ENCODE data around the gene TNFRSF14. TPM values are rescaled to one million over a fixed set of nuclear protein-coding genes. Genes with fewer than 3 reads are reported as not detected.

The TNFRSF14 gene
- total and polyA plus RNA-seq, 9 of the 15 experiments (the other 6 are each of a cell fraction or from before 2014, with no cell fraction given) = 0.11 to 2.3 (median 0.68) TPM; not detected in 2

DNA sequence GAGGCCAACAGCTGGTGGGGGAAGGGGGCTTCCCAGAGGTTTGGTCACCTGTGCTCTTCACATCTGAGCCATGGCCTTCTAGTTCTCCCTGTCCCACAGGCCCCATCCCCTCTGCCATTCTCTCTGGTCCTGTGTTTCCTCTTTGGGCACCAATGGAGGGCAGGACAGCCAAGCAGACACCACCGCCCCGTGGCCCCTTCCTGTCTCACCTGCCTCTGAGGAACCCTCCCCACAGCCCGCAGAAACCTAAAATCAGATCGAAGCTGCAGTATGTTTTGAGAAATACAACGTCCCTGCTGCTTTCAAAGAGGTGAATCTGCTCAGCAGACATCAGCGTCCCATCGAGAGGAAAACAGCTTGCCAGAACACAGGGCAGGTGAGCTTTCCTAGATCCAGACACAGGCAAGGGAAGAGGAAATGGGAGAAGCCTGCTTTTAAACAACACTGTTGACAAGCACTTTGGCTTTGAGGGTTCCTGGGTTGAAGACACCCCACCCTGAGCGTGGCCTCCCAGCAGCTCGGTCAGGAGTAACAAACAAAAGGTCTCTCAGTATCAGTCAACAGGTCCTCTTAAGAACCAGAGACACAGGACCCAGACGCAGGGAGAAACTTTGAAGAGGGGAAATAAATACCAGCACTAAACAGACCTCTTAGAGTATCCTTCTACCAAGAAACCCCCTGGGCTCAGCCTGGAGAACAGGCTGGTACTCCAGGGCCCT is 32.1 kb upstream of the TNFRSF14 start:
- no peak for DNase-seq (ENCODE audit: extremely low read depth in 1 of 4, low spot score in 3 of 4)
- TF ChIP-seq, protein P1, sequence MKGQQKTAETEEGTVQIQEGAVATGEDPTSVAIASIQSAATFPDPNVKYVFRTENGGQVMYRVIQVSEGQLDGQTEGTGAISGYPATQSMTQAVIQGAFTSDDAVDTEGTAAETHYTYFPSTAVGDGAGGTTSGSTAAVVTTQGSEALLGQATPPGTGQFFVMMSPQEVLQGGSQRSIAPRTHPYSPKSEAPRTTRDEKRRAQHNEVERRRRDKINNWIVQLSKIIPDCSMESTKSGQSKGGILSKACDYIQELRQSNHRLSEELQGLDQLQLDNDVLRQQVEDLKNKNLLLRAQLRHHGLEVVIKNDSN (CRISPR knock-in tag; IDR thresholded peaks at IDR 0.05) = no peak
- peak; percentile 26; the same call in 1 of the 2 replicates for TF ChIP-seq RBFOX2 (IDR thresholded peaks at IDR 0.05; ENCODE audit: low read depth, low read length)
- TF ChIP-seq ZNF277 (CRISPR knock-in tag; IDR thresholded peaks at IDR 0.05; ENCODE audit: borderline replicate concordance) = no peak
- ATAC-seq = no peak
- H3K36me3 ChIP-seq (ENCODE audit: control insufficient read depth, insufficient read depth, low read length) = peaks cover 61% of the 10 kb centered on the region
- peak overlapping the region; percentile 92 to 97; a peak in 3 of 4 replicates for H3K9ac ChIP-seq (ENCODE audit: insufficient read depth in 1 of 2, low read depth in 2 of 2, low read length in 2 of 2)
- no peak overlapping the region; the same call in 2 of the 3 replicates for H3K27ac ChIP-seq (ENCODE audit: extremely low read depth, low read depth, low read length)
- peaks cover 24 to 62% of the 10 kb centered on the region in 2 experiments; a peak in 4 of 5 replicates for H3K4me1 ChIP-seq (replicated peaks in 1 of 2; ENCODE audit: control insufficient read depth in 2 of 2, insufficient read depth in 2 of 2, low read length in 2 of 2)
- intact Hi-C loops (cut with micrococcal nuclease) (no loop called here), in situ Hi-C loops (cut with MboI) (no loop called here)
- H4K20me1 ChIP-seq (replicated peaks; ENCODE audit: control insufficient read depth, insufficient read depth, low read length) = peaks cover 43% of the 10 kb centered on the region
- CTCF ChIA-PET (ENCODE audit: low intra/inter-chr PET ratio) = no interaction called here
- no peak overlapping the region for H2AFZ ChIP-seq (ENCODE audit: low read depth, low read length)
- H3K9me3 ChIP-seq (replicated peaks; ENCODE audit: control insufficient read depth, insufficient read depth, low read depth, low read length) = no peaks in the 10 kb centered on the region
- WGBS (ENCODE audit: insufficient coverage, low coverage, missing lambda C conversion rate) = 81% methylated on average over 10 of the region's 10 CpGs
- H3K9me1 ChIP-seq (ENCODE audit: control insufficient read depth, insufficient read depth, low read length) = peaks cover 18% of the 10 kb centered on the region
- peaks cover 47% of the 10 kb centered on the region for H3K79me2 ChIP-seq (ENCODE audit: control insufficient read depth, insufficient read depth, low read length)
- peak overlapping the region; percentile 99; the same call in 1 of the 2 replicates for H3K4me3 ChIP-seq
- H3K4me2 ChIP-seq (ENCODE audit: insufficient read depth, low read length) = peak overlapping the region; percentile 87; the same call in 1 of the 2 replicates
- no TSS peak for BruUV-seq (replicated peaks)
- peak; percentile 56 for FAIRE-seq
- H3K27me3 ChIP-seq (ENCODE audit: control insufficient read depth in 2 of 2, insufficient read depth in 2 of 2, low read length in 2 of 2) = peaks cover 4 to 6% of the 10 kb centered on the region in 2 experiments; a peak in 2 of 5 replicates
- POLR2A ChIA-PET = interaction anchor here (0.7 to 1.0 kb wide), 2 partner anchors 60 to 131 kb away, joined by 4 read pairs; no protein-coding TSS in a partner anchor
